Measurements from ENCODE around the gene RPS21. TPM values are rescaled to one million over a fixed set of nuclear protein-coding genes. Genes with fewer than 3 reads are reported as not detected.

RPS21 gene
- total and polyA plus RNA-seq, 2 of the 13 experiments (the other 11 are each of a cell fraction or from before 2014, with no cell fraction given) = 2,647 to 11,063 TPM

DNA sequence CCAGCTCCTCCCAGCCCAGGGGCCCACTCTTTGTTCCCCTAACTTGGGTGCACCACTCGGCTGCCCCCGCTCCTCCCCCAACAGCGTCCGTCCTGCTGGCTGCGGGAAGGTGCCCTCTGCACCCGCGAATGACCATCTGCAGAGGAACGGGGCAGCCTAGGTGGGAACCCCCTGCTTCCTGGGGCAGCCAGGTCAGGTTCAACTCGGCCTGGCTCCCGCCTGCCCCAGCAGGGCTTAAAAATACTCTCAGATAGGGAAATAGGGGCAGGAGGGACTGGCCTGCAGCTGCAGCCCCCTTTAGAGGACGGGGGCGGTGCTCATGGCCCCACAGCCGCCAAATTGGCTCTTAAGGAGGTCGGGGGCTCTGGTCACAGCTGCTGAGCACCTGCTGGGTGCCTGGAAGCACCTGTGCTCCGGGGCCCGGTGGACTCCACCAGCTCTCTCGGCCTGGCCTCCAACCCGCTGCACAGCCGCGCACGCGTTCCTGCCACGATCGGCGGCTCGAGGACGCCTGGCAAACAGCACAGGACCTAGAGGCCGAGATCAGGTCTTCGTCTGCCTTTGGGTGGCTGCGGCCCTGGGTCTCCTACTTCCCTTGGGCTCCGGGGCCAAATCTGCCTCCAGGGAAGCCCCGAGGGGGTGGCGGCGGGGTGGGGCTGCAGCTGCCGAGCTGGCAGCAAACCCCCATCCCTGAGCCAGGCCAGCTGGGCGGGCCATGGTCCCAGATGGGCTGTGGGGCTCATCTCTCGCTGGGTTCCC is 19.1 kb upstream of the RPS21 start (continued):
- TF ChIP-seq, protein P1, sequence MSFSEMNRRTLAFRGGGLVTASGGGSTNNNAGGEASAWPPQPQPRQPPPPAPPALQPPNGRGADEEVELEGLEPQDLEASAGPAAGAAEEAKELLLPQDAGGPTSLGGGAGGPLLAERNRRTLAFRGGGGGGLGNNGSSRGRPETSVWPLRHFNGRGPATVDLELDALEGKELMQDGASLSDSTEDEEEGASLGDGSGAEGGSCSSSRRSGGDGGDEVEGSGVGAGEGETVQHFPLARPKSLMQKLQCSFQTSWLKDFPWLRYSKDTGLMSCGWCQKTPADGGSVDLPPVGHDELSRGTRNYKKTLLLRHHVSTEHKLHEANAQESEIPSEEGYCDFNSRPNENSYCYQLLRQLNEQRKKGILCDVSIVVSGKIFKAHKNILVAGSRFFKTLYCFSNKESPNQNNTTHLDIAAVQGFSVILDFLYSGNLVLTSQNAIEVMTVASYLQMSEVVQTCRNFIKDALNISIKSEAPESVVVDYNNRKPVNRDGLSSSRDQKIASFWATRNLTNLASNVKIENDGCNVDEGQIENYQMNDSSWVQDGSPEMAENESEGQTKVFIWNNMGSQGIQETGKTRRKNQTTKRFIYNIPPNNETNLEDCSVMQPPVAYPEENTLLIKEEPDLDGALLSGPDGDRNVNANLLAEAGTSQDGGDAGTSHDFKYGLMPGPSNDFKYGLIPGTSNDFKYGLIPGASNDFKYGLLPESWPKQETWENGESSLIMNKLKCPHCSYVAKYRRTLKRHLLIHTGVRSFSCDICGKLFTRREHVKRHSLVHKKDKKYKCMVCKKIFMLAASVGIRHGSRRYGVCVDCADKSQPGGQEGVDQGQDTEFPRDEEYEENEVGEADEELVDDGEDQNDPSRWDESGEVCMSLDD (CRISPR knock-in tag; IDR thresholded peaks at IDR 0.05; ENCODE audit: borderline replicate concordance) = peak; percentile 81
- TF ChIP-seq ZMAT3 (CRISPR knock-in tag; conservative IDR thresholded peaks at IDR 0.05) (peak; percentile 96), BRD4 (CRISPR knock-in tag; IDR thresholded peaks at IDR 0.05) (peak; percentile 78), SNRNP70 (IDR thresholded peaks at IDR 0.05; ENCODE audit: low read depth, low read length) (no peak), CENPT (CRISPR knock-in tag; IDR thresholded peaks at IDR 0.05; ENCODE audit: low read depth) (peak; percentile 78), TMF1 (CRISPR knock-in tag; IDR thresholded peaks at IDR 0.05; ENCODE audit: low read depth) (peak; percentile 14; the same call in 1 of the 2 replicates), REXO4 (CRISPR knock-in tag; IDR thresholded peaks at IDR 0.05; ENCODE audit: borderline replicate concordance) (peak; percentile 89), GPN1 (CRISPR knock-in tag; IDR thresholded peaks at IDR 0.05; ENCODE audit: borderline replicate concordance) (no peak), CEBPZ (IDR thresholded peaks at IDR 0.05; ENCODE audit: low read length) (no peak), NONO (IDR thresholded peaks at IDR 0.05) (no peak), NONO (CRISPR knock-in tag; conservative IDR thresholded peaks at IDR 0.05) (peak; percentile 87), ZNF407 (CRISPR knock-in tag; IDR thresholded peaks at IDR 0.05; ENCODE audit: not compliant biosample characterization) (peak; percentile 70)
- TF ChIP-seq, protein P2, sequence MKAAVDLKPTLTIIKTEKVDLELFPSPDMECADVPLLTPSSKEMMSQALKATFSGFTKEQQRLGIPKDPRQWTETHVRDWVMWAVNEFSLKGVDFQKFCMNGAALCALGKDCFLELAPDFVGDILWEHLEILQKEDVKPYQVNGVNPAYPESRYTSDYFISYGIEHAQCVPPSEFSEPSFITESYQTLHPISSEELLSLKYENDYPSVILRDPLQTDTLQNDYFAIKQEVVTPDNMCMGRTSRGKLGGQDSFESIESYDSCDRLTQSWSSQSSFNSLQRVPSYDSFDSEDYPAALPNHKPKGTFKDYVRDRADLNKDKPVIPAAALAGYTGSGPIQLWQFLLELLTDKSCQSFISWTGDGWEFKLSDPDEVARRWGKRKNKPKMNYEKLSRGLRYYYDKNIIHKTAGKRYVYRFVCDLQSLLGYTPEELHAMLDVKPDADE (CRISPR knock-in tag; IDR thresholded peaks at IDR 0.05) = peak; percentile 27; the same call in 1 of the 2 replicates

Measured in HepG2 (cell line).